Measurements from ENCODE around the gene CER1.

DNA sequence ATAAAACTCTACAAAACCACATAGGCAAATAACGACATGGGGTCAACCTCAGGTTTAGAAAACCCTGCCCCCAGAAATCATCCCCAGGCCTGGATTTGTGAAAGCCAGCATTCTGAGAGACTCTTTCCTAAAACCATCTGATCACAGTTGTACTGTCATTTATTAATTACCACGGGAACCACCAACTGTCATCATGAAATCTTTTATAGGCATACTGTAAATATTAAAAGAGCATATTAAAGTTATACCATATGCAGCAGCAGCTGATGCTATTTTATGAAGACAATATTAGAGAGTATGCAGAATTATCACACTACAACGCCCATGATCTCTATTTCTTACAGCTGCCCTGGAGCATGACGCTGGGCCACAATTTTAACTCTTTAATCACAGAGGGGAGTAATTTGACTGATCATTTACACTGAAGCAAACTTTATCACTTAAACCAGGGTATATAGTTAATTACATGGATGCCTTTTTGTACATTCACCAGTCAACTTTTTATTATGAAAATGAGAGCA, 20.3 kb downstream of the CER1 start:
- no peak for TF ChIP-seq ZNF384 (IDR thresholded peaks at IDR 0.05)
- TF ChIP-seq ELF4 (IDR thresholded peaks at IDR 0.05), result no peak
- TF ChIP-seq FOXA1 (IDR thresholded peaks at IDR 0.05), result no peak
- TF ChIP-seq NFRKB (IDR thresholded peaks at IDR 0.05), result no peak
- no peak for TF ChIP-seq FOXK2 (IDR thresholded peaks at IDR 0.05)
- no peak for TF ChIP-seq SUZ12 (IDR thresholded peaks at IDR 0.05)
- no peak for TF ChIP-seq BHLHE40 (IDR thresholded peaks at IDR 0.05; ENCODE audit: borderline replicate concordance)
- no peak for TF ChIP-seq SP1 (IDR thresholded peaks at IDR 0.05)

All from HEK293T (cell line).